ENCODE data around the gene UNC5B. TPM values are rescaled to one million over a fixed set of nuclear protein-coding genes. Genes with fewer than 3 reads are reported as not detected.

The UNC5B gene
- total RNA-seq, 1 experiment from 2014 or later: 49.6 TPM

- ATAC-seq (no peak), DNase-seq (ENCODE audit: low spot score) (no peak)
- Mint-ChIP-seq H3K27ac (no peak overlapping the region), H3K36me3 (peaks cover 32% of the 10 kb centered on the region), H3K4me1 (no peaks in the 10 kb centered on the region), H3K27me3 (ENCODE audit: low read depth) (no peaks in the 10 kb centered on the region), H3K4me3 (no peak overlapping the region), H3K9me3 (no peaks in the 10 kb centered on the region)
- CTCF ChIA-PET: interaction anchor here (0.9 kb wide), 1 partner anchor 387 kb away, joined by 4 read pairs; no protein-coding TSS in a partner anchor
- no peak for TF ChIP-seq OVOL2 (CRISPR knock-in tag; IDR thresholded peaks at IDR 0.05; ENCODE audit: borderline replicate concordance)
- TF ChIP-seq KAT7 (CRISPR knock-in tag; IDR thresholded peaks at IDR 0.05; ENCODE audit: borderline replicate concordance): no peak
- TF ChIP-seq ESRRA (CRISPR knock-in tag; IDR thresholded peaks at IDR 0.05; ENCODE audit: borderline replicate concordance): no peak
- no peak for TF ChIP-seq GRHL2 (CRISPR knock-in tag; IDR thresholded peaks at IDR 0.05; ENCODE audit: insufficient replicate concordance, severe bottlenecking)
- no peak for TF ChIP-seq STAT6 (CRISPR knock-in tag; conservative IDR thresholded peaks at IDR 0.05; ENCODE audit: low read depth)
- TF ChIP-seq ARID4B (CRISPR knock-in tag; IDR thresholded peaks at IDR 0.05; ENCODE audit: borderline replicate concordance): no peak
- no peak for TF ChIP-seq TCF7 (CRISPR knock-in tag; IDR thresholded peaks at IDR 0.05; ENCODE audit: low read depth)
- no peak for TF ChIP-seq ELF4 (CRISPR knock-in tag; IDR thresholded peaks at IDR 0.05; ENCODE audit: low read depth)
- TF ChIP-seq ZNF219 (CRISPR knock-in tag; IDR thresholded peaks at IDR 0.05; ENCODE audit: borderline replicate concordance): no peak
- no peak for TF ChIP-seq ZNF425 (CRISPR knock-in tag; conservative IDR thresholded peaks at IDR 0.05)
- no peak for TF ChIP-seq NFATC4 (CRISPR knock-in tag; IDR thresholded peaks at IDR 0.05)
- TF ChIP-seq PREB (CRISPR knock-in tag; IDR thresholded peaks at IDR 0.05; ENCODE audit: borderline replicate concordance): no peak
- no peak for TF ChIP-seq JUN (CRISPR knock-in tag; IDR thresholded peaks at IDR 0.05)
- TF ChIP-seq ZNF671 (CRISPR knock-in tag; IDR thresholded peaks at IDR 0.05): no peak
- POLR2A ChIA-PET: no interaction called here
Measured at GRCh38 chr10:71289421-71290130, 77.2 kb downstream of the UNC5B start.

All from WTC11 (cell line).